Esophagus muscularis mucosa (tissue), 4 donors: ENCODE measurements around the gene SPNS3. TPM values are rescaled to one million over a fixed set of nuclear protein-coding genes. Genes with fewer than 3 reads are reported as not detected.

ENCODE experiments used
- DNase-seq: peaks from one replicate; pipeline ENCODE4 v3.0.0-alpha.2; 2017; ENCODE audit errors: extremely low spot score
- H3K27ac ChIP-seq, 4 donors: fragments of 200-600 bp; sonication (generic); replicated peaks in 1 of 4; 1 replicate in 3 of 4; 2 replicates in 1 of 4; pipeline ENCODE4 v1.5.1; 2016 to 2019; ENCODE audit warnings: mild to moderate bottlenecking in 1 of 4
- H3K27me3 ChIP-seq, 4 donors: fragments of 200-600 bp; sonication (generic); one replicate each; pipeline versions ENCODE4 v1.5.1 to v1.6.0; 2016 to 2019
- H3K36me3 ChIP-seq, 4 donors: fragments of 200-600 bp; sonication (generic); one replicate each; pipeline ENCODE4 v1.5.1; 2016 to 2019
- H3K4me1 ChIP-seq, 4 donors: fragments of 200-600 bp; sonication (generic); one replicate each; pipeline ENCODE4 v1.5.1; 2016 to 2019
- H3K4me3 ChIP-seq, 4 donors: fragments of 200-600 bp; sonication (generic); 1 replicate in 2 of 4; 2 replicates in 2 of 4; pipeline ENCODE4 v1.5.1; 2016 to 2019; ENCODE audit warnings: mild to moderate bottlenecking in 4 of 4, moderate library complexity in 1 of 4
- H3K9me3 ChIP-seq, 4 donors: fragments of 200-600 bp; sonication (generic); 1 replicate in 3 of 4; 2 replicates in 1 of 4; pipeline ENCODE4 v1.5.1; 2016 to 2019
- EP300 ChIP-seq: sonication (generic); formaldehyde crosslinking; IDR thresholded peaks from one replicate; pipeline ENCODE4 v1.6.1; 2017; ENCODE audit warnings: antibody characterized with exemption
- POLR2A ChIP-seq: fragments of 450-650 bp; IDR thresholded peaks from one replicate; pipeline ENCODE4 v1.6.1; 2017; ENCODE audit warnings: antibody characterized with exemption, moderate library complexity, mild to moderate bottlenecking, low read depth
- POLR2AphosphoS5 ChIP-seq, 2 donors: sonication (generic); formaldehyde crosslinking; IDR thresholded peaks; one replicate each; pipeline ENCODE4 v1.6.1; 2017; ENCODE audit warnings: antibody characterized with exemption in 2 of 2
- WGBS: methylation state at CpG from one replicate; pipeline ENCODE4 v1.1.5; 2018; 5-methylcytosine and 5-hydroxymethylcytosine counted together
- intact Hi-C: fragments of 100-400 bp; cut with DNase I; formaldehyde crosslinking; loops from one replicate; pipeline ENCODE4 v1.15.1; 2023
- total RNA-seq, 4 donors: library from RNA; depleted of rRNA; stranded (reverse); fragments of >200 nt; gene quantifications; one replicate each; pipeline versions ENCODE4 v1.1.0 to v1.2.1, GENCODE V29; 2016
- TF ChIP-seq, protein P1 (sequence below), 3 experiments: fragments of 200-600 bp in 2 of 3; fragments of 450-650 bp in 1 of 3; sonication (generic) in 2 of 3; IDR thresholded peaks; one replicate each; pipeline ENCODE4 v1.5.1; 2017 to 2019; ENCODE audit warnings: antibody characterized with exemption in 3 of 3, mild to moderate bottlenecking in 2 of 3, moderate library complexity in 1 of 3

The SPNS3 gene
- total RNA-seq, 4 donors from 2014 or later: 0.17 TPM; not detected in 3

DNA sequence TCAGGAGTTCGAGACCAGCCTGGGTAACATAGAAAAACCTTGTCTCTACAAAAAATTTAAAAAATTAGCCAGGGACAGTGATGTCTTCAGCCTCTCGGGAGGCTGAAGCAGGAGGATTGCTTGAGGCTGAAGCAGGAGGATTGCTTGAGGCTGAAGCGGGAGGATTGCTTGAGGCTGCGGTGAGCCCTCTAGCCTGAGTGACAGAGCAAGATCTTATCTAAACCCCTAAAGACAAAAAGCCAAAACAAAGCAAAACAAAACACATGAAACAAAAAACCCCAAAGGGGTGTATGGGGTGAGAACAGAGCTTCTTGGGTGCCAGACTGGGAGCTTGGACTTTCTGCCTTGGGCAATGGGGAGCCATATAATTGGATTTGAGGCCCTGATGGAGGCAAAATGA lies 2.6 kb downstream of the SPNS3 start:
- no peaks in the 10 kb centered on the region for H3K27me3 ChIP-seq
- H3K9me3 ChIP-seq: no peaks in the 10 kb centered on the region
- no peaks in the 10 kb centered on the region for H3K4me1 ChIP-seq
- H3K27ac ChIP-seq: no peak overlapping the region
- WGBS: 86% methylated on average over 4 of the region's 4 CpGs
- TF ChIP-seq POLR2A (no peak), POLR2AphosphoS5 (IDR thresholded peaks at IDR 0.05) (no peak), EP300 (no peak)
- TF ChIP-seq, protein P1, sequence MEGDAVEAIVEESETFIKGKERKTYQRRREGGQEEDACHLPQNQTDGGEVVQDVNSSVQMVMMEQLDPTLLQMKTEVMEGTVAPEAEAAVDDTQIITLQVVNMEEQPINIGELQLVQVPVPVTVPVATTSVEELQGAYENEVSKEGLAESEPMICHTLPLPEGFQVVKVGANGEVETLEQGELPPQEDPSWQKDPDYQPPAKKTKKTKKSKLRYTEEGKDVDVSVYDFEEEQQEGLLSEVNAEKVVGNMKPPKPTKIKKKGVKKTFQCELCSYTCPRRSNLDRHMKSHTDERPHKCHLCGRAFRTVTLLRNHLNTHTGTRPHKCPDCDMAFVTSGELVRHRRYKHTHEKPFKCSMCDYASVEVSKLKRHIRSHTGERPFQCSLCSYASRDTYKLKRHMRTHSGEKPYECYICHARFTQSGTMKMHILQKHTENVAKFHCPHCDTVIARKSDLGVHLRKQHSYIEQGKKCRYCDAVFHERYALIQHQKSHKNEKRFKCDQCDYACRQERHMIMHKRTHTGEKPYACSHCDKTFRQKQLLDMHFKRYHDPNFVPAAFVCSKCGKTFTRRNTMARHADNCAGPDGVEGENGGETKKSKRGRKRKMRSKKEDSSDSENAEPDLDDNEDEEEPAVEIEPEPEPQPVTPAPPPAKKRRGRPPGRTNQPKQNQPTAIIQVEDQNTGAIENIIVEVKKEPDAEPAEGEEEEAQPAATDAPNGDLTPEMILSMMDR (IDR thresholded peaks at IDR 0.05): no peak
- H3K36me3 ChIP-seq: no peaks in the 10 kb centered on the region
- DNase-seq: no peak
- no peak overlapping the region for H3K4me3 ChIP-seq
- intact Hi-C loops: no loop called here

DNA sequence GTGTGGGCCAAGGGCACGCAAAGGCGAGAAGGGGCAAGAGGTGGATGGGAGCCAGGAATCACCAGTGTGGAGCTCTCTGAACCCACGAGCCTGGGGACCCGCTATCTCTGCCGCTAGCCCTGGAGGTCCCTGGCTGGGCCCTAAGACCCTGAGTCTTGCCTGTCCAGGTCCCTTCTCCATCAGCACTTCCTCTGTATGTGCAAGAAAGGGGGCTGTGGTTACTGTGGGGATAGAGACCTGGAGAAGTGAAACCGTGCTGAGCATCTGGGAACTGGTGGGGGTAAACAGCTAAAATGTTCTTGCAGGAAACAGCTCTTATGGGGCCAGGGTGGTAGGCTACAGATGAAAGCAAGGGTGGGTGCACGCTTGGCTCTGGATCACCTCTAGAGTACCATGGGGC lies 3.1 kb downstream of the SPNS3 start:
- H3K27ac ChIP-seq: no peak overlapping the region
- intact Hi-C loops: no loop called here
- no peaks in the 10 kb centered on the region for H3K4me1 ChIP-seq
- DNase-seq: no peak
- H3K27me3 ChIP-seq: no peaks in the 10 kb centered on the region
- no peak overlapping the region for H3K4me3 ChIP-seq
- WGBS: 68% methylated on average over 7 of the region's 7 CpGs
- H3K36me3 ChIP-seq: no peaks in the 10 kb centered on the region
- TF ChIP-seq EP300: no peak
- no peak for TF ChIP-seq POLR2A
- H3K9me3 ChIP-seq: no peaks in the 10 kb centered on the region

DNA sequence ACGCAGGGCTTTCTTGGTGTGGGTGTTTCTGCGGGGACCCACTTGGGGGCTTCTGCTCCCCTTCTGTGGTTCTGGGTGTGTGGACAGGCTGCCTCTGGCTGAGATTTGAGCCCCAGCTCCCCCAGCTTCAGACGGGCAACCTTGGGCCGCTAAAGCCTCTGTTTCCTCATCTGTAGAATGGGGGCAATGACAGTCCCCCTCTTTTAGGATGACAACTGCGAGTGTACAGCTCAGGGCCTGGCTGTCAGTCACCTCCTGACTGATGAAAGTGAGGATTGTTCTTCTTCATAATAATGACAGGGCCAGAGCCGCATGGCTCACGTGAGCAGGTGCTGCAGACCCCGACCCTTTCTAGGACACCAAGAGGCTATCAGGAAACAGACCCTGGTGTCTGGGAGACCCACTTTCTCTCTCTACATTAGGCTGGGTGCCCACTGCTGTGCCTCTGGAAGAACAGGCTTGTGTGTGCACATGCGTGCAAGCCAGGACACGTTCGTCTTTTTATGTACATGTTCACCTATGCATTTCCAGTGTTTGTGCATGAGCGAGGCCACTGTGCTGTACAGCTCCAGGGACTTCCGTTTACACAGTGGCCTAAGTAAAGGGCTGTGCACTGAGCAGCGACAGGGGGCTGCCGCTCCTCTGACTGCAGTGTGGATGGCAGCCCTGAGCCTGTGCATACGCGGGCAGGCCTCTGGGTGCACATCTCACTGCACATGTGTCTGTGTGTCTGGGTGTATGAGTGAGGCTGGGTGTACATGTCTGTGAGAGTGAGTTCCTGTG lies 4.6 kb downstream of the SPNS3 start:
- 90% methylated on average over 13 of the region's 17 CpGs for WGBS
- Histone ChIP-seq H3K27me3 (no peaks in the 10 kb centered on the region), H3K36me3 (no peaks in the 10 kb centered on the region), H3K4me3 (no peak overlapping the region), H3K9me3 (no peaks in the 10 kb centered on the region), H3K27ac (no peak overlapping the region), H3K4me1 (no peaks in the 10 kb centered on the region)
- no peak for DNase-seq
- intact Hi-C loops: no loop called here
- TF ChIP-seq EP300 (no peak), POLR2AphosphoS5 (IDR thresholded peaks at IDR 0.05) (no peak), POLR2A (no peak)
- TF ChIP-seq, protein P1 (IDR thresholded peaks at IDR 0.05): no peak

DNA sequence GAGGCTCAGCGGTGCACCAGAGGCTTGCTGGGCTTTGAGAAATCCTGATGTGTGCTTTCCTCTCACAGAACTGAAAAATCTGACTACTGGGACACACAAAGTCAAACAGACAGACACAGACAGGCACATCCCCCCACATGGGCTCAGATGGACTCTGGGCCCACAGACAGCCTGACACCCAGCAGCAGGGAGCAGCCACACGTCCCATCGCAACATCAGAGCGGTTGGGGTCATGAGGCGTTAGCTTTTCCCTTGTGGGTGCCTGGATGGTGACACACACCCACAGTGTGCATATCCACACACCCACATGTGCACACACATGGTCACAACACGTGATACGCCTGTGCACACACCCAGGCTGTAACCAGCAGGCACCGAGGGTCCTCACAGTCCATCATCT lies 6.3 kb downstream of the SPNS3 start:
- no peak for DNase-seq
- 88% methylated on average over 5 of the region's 8 CpGs for WGBS
- Histone ChIP-seq H3K27me3 (no peaks in the 10 kb centered on the region), H3K27ac (no peak overlapping the region), H3K9me3 (no peaks in the 10 kb centered on the region), H3K36me3 (no peaks in the 10 kb centered on the region), H3K4me3 (no peak overlapping the region), H3K4me1 (peaks cover 0 to 5% (median 2%) of the 10 kb centered on the region in 4 donors)
- TF ChIP-seq POLR2A: no peak
- intact Hi-C loops: no loop called here

DNA sequence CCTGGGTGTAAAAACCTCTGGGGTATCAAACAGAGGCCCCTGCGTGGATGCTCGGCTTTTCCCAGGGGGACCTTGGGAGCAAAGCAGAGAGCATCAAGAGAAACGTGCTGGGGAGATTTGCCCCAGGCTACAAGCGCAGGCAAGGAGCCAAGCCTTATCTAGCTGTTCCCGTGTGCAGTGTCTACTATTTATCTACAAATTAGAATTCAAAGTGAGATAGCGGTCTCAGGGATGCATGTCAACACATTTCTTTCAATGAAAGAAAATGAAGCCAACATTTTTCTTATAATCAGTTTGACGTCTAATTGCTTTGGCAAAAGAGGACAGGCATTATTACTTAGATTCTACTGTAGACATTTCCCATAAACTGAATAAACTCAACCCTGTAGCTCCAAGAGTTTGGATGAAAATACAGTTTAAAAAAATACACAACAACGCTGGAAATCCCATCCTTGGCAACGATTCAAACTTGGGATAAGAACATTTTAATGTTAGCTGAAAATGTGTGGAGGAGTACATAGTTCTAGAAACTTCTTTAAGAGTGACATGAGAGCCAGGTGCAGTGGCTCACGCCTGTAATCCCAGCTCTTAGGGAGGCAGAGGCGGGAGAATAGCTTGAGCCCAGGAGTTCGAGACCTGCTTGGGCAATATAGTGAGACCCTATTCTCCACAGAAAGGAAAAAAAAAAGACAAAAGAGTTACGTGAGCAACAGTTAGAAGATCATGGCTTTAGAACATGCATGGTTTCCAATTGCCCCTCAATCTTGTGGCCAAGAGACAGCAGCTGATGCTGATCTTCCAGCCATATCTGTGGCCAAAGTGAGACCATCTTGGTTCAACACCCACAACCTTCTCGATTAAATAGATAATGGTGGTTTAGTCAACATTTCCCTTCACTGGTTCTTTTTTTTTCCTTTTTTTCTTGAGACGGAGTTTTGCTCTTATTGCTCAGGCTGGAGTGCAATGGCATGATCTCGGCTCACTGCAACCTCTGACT lies 7.2 kb downstream of the SPNS3 start:
- WGBS: 55% methylated on average over 16 of the region's 16 CpGs
- no peak for DNase-seq
- Histone ChIP-seq H3K27me3 (no peaks in the 10 kb centered on the region), H3K9me3 (no peaks in the 10 kb centered on the region), H3K36me3 (no peaks in the 10 kb centered on the region), H3K4me3 (no peak overlapping the region), H3K27ac (no peak overlapping the region), H3K4me1 (peaks cover 0 to 5% (median 2%) of the 10 kb centered on the region in 4 donors)
- intact Hi-C loops: no loop called here
- TF ChIP-seq, protein P1 (IDR thresholded peaks at IDR 0.05): no peak
- TF ChIP-seq EP300 (no peak), POLR2AphosphoS5 (IDR thresholded peaks at IDR 0.05) (no peak), POLR2A (no peak)
